CD4-positive, alpha-beta T cell treated with Interleukin-10 for 1 hour (primary cell): ENCODE measurements around the gene CDC42BPG.

ENCODE experiments used
- DNase-seq: peaks from one replicate; pipeline ENCODE4 v3.0.0-alpha.2; 2020

The CDC42BPG gene

DNA sequence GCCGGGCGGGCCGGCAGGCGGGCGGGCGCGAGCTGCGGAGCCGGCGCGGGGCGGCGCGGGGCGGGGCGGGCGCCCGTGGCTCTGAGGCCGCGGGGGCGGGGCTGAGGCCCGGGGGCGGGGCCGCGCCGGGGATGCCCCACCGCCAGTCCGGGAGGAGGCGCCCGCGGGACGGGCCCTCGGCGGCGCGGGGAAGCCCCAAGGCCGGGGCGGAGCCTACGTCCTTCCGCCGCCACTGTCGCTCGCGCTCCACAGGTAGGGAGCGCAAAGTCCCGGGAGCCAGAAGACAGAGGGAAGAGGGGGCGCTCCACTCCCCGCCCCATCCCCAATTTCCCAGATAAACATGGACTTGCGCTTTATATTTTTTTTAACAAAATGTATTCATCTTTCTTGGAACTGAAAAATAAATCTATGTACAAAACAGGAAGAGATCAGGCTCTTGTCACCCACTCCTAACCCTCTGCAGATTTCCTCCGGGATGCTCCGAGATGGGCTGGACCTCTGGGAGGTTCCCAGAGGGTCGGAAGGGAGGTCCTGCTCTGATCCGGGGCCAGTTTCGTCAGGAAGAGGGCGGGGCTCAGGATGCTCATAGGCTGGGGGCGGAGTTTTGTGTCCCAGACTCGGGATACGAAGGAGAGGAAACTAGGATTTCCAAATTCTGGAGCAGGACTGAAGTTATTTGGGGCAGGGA lies 41.2 kb downstream of the CDC42BPG start, which contains the start of gene MAP4K2:
Gene MAP4K2, minus strand, starts transcription at position 57 of the 688 bp plus-strand sequence. CDS start 65 bp downstream, outside the sequence.
- DNase-seq = peak; percentile 90

DNA sequence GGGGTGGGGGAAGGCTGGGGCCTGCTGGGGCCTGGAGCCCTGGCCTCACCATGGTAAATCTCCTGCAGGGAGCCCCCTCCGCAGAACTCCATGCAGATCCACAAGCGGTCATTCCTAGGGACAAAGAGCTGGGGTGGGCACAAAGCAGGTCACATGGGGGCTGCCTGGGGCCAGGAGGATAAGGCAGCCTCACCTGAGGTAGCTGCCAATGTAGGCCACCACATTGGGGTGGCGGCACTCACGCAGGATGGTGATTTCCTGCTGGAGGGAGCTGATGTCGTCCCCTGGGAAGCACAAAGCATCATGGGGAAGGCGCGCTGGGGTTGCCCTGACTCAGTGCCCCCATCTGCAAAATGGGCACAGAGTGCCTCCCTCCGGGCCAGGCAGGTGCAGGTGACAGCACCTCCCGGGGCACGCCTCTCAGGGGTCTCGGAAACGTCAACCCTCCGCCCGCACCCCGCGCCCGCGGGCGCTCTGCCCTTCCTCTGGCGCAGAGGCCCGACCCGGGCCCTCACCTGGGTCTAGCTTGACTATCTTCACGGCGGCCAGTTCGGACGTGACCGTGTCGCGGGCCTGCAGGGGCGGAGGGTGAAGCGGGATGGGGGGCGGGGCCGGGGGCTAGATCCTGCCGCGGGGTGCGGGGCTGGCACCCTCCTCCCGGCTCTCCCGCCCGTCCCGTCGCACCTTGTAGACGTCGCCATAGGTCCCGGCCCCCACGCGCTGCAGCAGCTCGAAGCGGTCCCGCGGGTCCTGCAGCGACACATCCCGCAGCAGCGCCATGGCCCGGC lies 41.9 kb downstream of the CDC42BPG start:
- DNase-seq = peak; percentile 46

DNA sequence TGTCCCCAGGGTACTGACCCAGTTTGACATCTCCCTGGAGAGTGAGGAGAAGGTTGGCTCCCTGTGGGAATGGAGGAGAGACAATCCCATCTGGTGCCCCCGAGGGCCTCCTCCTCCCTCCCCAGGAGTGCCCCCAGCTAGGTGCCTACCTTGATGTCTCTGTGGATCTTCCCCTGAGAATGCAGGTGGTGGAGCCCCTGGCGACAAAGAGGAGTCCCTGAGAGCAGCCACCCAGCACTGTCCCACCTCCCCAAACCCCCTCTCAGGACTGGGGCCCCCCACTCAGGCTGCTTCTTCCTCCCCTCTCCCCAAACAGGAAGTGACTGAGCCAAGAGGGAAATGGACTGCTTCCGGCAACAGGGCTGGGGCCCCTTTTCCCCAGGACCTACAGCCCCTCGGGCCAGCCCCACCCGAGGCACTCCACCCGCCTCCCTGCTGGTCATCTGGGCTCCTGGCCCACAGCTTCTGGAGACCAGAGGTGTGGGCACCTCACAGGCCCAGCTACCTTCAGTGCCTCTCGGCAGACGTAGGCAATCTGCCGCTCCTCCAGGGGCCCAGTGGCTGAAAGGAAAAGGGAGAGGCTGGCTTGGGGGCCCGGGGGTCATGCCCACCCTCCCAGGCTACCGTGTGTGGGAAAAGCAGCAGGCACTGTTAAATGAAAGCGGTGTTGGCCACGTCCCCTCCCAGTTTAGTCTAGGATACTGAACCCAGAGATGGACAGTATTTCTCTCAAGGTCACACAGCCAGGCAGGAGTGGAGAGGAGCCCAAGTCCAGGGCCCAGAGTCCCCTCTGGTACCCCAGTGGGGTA lies 42.7 kb downstream of the CDC42BPG start:
- DNase-seq = peak; percentile 12

- DNase-seq = no peak
These were observed 43.3 kb downstream of the CDC42BPG start for GRCh38 chr11:64801158-64801464.

- no peak for DNase-seq
These were observed 43.9 kb downstream of the CDC42BPG start for GRCh38 chr11:64800303-64801157.

GRCh38 chr11:64799623-64800302 lies 44.7 kb downstream of the CDC42BPG start:
- DNase-seq = no peak

DNA sequence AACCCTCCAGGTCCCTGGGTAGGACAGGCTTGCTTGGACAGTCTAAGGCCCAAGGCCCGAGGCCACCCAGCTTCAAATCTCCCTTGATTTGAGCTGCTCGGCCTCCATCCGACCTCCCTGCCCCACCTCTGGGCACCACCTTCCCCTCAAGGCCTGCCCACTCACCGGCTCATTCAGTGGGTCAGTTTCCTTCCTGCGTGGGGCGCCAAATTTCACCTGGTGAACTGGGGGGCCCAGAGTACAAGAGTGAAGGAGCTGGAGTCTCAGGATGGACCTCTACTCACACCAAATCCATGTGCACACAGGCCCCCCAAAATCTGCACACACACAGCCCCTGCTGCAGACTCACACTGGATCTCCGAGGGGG lies 45.2 kb downstream of the CDC42BPG start:
- no peak for DNase-seq

DNA sequence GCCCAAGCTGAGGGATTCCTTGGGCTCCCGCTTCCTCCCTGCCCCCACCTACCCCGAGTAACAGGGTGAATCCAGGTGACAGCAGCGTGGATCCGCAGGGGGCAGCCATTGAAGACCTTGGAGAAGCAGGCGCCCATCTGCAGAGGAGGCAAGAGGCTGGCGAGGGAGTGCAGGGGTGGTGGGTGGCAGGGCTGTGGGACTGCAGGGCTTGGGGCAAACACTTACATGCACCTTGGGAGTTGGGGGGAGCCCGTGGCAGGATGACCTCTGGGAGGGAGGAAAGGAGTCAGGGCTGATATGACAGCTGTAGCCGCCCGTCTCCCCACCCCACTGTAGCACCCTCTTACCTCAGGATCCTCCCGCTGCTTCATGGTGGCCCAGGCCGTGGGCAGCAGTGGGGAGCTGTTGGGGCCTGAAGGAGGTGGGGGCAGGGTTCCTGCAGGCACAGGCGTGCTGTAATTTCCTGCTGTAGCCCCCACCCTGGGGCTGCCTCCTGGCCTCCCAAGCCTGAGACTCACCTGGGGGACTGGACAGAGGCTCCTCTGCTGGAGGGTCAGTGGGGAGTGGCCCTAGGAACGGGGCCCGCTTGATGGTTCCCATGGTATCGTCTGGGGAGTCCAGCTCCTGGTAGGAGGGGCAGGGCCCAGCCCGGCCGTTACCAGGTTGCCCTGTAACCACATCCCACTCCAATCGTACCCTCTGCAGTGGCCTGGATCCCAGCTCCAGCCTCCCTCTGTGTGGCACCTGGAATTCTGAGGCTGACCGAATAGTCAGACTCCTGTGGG lies 47.5 kb downstream of the CDC42BPG start:
- no peak for DNase-seq

- DNase-seq = no peak
These were observed 48.3 kb downstream of the CDC42BPG start for GRCh38 chr11:64796047-64796756.

DNA sequence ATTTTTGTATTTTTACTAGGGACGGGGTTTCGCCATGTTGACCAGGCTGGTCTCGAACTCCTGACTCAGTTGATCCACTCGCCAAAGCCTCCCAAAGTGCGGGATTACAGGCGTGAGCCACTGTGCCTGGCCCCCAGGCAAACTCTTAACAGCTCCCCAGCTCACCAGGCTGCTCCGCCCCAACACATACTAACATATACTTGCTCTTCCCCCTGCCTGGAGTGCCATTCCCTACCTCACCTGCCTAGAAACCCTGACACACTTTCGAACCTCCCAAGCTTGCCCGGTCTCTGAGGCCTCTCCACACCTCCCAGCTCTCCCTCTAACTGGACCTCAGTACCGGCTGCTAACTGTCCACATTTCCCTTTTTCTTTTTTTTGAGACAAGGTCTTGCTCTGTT lies 49.9 kb downstream of the CDC42BPG start:
- no peak for DNase-seq

DNA sequence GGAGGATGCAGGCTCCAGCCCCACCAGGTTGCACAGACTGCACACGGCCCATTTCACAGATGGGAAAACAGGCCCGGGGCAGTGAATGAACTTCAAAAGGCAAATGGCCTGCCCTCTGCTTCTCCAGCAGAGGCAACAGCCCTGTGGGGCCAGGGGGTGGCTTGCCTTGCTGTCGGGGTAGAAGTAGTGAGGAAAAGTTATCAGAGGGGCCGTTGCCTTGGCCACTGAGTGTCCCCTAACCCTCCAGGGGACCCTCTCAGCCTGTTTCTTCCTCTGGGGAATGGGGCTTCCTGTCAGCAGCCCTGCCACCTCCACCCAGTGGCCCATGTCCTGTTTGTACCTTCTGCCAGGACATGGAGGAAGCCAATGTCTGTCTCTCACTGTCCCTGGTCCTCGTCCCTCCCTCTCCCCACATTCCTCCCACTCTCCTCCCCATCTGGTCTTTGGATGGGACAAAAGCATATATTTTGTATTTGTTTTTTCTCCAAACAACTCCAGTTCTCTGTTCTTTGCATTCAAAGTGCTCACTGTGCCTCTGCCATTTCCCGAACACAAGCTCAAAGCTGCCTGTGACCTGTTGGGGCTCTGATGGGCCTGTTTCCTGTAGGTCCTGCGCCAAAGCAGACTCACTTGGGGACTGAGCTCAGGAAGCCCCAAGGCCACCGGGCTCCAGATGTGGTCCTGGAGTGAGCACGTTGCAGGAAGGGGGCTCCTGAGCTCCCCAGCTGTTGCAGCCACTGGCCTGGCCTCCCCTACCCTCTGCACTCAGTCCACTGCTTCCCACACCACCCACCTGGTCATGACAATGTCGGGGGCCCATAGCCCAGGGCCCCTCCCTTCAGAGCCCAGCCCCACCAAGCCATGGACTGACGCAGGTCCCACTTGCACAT lies 50.9 kb downstream of the CDC42BPG start:
- DNase-seq = no peak

GRCh38 chr11:64792482-64792881 lies 52.0 kb downstream of the CDC42BPG start:
- no peak for DNase-seq

DNA sequence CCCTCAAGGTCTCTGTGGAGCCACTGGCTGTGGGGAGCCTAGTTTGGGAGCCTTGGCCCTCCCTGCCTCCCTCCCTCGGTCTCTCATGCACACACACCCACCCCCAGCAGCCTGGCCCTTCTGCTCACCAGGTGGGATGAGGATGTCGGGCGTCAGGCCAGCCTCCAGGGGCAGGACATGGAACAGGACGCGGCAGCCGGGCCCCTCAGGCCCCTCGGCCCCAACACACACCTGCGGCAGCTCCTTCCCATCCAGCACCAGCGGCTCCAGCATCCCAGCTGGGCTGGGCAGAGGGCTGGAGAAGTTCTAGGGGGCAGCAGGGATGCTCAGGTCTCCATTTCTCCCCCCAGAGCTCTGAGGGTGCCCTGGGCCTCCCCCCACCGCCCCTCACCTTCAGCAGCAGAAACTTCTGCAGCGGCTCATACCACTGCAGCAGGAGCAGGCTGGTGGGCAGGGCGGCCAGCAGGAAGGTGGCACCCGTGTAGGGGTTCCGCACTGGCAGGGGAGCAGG lies 52.6 kb downstream of the CDC42BPG start:
- DNase-seq = no peak

DNA sequence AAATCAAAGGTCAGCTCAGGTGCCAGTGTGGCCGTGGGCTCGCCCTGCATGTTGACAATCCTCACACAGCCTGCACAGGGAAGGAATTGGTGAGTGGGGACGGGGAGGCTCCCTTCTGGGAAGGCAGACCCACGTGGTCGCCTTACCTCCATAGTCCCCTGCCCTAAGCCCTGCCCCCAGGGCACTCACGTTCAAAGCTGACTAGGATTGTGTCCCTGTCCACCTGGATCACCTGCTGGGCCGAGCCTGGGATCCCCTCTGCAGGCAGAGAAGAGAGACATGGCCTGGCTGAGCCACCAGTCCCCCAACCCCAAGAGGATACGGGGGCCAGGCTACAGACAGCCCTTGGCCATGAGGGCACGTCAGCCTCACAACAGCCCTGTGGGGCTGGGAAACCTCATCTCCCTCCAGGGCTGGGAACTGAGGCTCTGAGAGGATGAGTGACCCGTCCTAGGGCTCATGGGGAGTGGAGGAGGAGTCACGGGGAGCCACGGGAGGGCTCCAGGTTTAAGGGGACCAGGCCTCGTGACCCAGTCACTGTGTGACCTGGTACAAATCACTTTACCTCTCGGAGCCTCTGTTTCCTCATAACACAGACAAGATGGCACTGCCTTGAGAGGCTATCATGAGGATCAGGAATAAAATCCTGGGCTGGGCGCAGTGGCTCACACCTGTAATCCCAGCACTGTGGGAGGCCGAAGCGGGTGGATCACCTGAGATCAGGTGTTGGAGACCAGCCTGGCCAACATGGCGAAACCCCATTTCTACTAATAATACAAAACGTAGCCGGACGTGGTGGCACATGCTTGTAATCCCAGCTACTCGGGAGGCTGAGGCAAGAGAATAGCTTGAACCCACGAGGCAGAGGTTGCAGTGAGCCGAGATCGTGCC lies 54.0 kb downstream of the CDC42BPG start:
- DNase-seq = no peak

DNA sequence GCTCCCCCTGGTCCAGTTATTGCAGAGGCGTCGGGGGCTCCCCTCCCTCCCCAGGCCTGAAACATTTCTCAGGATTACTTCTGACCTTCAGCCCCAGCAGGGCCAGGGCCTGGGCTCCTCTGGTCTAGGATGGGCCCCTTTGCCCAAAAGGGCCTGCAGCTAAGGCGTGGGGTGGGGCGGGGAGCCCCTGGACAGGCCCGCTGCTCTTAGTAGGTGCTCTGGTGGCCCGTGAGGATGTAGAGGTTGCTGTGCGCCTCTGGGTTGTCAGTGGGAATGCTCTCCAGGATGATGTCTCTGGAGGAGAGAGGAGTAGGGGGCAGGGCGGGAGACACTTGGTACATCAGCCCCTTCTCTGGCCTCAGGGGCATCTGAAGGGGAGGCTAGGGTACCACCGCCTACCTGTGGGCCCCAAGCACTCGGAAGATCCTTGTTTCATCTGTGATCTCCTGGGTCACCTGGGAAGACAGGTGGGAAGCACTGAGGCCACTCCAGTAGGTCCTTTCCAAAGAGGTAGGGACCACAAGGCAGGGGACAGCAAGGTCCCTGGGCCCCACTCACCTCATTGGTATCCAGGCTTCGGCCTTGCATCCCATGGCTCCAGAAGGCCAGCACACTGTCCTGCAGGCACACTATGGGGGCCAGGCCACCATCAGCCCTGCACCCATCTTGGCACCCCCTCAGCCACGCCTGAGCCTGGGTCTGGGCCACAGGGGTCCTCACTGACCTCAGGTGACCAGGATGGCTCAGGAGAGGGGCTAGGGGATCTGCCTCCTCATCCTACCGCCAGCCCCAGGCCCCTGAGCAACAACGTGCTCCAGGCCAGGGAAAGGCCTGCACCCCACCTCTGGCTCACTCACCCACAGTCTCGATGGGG lies 54.9 kb downstream of the CDC42BPG start:
- no peak for DNase-seq

- DNase-seq = no peak
These were observed 55.9 kb downstream of the CDC42BPG start for GRCh38 chr11:64788321-64789215.
